Measurements from ENCODE around the gene PRC1.

GRCh38 chr15:90947577-90948357, 46.6 kb downstream of the PRC1 start:
- TF ChIP-seq EZH2 (IDR thresholded peaks at IDR 0.05; ENCODE audit: insufficient read depth, poor library complexity, severe bottlenecking): no peak
- no peak for TF ChIP-seq EZH2phosphoT487 (IDR thresholded peaks at IDR 0.05; ENCODE audit: insufficient read depth, low read depth)
